OCI-LY7 (cell line): ENCODE measurements around the gene UBTD2. TPM values are rescaled to one million over a fixed set of nuclear protein-coding genes. Genes with fewer than 3 reads are reported as not detected.

ENCODE experiments used
- BruUV-seq: library from RNA; stranded (reverse); fragments of 400-500 nt; replicated peaks from 2 replicates; lab custom pipeline; 2021; lab: Mats Ljungman, UMichigan
- CTCF ChIA-PET: fragments of 300-600 bp; sonication (Branson Sonifier 250); formaldehyde crosslinking; loops from one replicate; lab custom pipeline; 2022; ENCODE audit warnings: antibody characterized with exemption; ENCODE audit not compliant: unreplicated experiment; lab: Charles Lee
- POLR2A ChIA-PET: fragments of 300-600 bp; sonication (Branson Sonifier 250); formaldehyde crosslinking; loops from one replicate; lab custom pipeline; 2022; ENCODE audit warnings: antibody characterized with exemption; lab: Charles Lee
- DNase-seq: peaks from one replicate; pipeline ENCODE4 v3.0.0-alpha.2; 2015; ENCODE audit warnings: low spot score
- H2AFZ ChIP-seq: fragments of 200-600 bp; sonication (generic), shearing (Covaris generic); 2 replicates; pipeline ENCODE4 v1.6.1; 2014; ENCODE audit warnings: mild to moderate bottlenecking, antibody characterized with exemption, low read length, moderate library complexity
- H3K27ac ChIP-seq: fragments of 200-600 bp; sonication (generic); 2 replicates; pipeline ENCODE4 v1.5.1; 2014; ENCODE audit warnings: mixed run types, low read depth, mild to moderate bottlenecking, moderate library complexity, low read length, inconsistent platforms; ENCODE audit not compliant: poor library complexity, severe bottlenecking
- H3K36me3 ChIP-seq: fragments of 200-600 bp; sonication (generic); 2 replicates; pipeline ENCODE4 v1.6.1; 2014; ENCODE audit warnings: mild to moderate bottlenecking, antibody characterized with exemption, low read length, moderate library complexity, mixed read lengths; ENCODE audit not compliant: insufficient read depth
- H3K4me1 ChIP-seq: fragments of 200-600 bp; sonication (generic); 2 replicates; pipeline ENCODE4 v1.5.1; 2014; ENCODE audit warnings: mild to moderate bottlenecking, low read length; ENCODE audit not compliant: insufficient read depth, poor library complexity, severe bottlenecking
- H3K4me2 ChIP-seq: fragments of 200-600 bp; sonication (generic); 2 replicates; pipeline ENCODE4 v1.6.1; 2014; ENCODE audit warnings: mild to moderate bottlenecking, low read length
- H3K4me3 ChIP-seq: fragments of 200-600 bp; sonication (generic); 2 replicates; pipeline ENCODE4 v1.5.1; 2014; ENCODE audit warnings: mild to moderate bottlenecking, low read depth, low read length; ENCODE audit not compliant: poor library complexity, severe bottlenecking
- H3K79me2 ChIP-seq: fragments of 200-600 bp; sonication (generic); 2 replicates; pipeline ENCODE4 v1.6.1; 2016; ENCODE audit warnings: low read depth, mild to moderate bottlenecking, low read length, moderate library complexity, mixed read lengths; ENCODE audit not compliant: insufficient read depth
- H3K9me2 ChIP-seq: fragments of 200-600 bp; sonication (generic); 2 replicates; pipeline ENCODE4 v1.6.1; 2016; ENCODE audit warnings: mild to moderate bottlenecking, low read length, mixed read lengths; ENCODE audit not compliant: insufficient read depth
- H3K9me3 ChIP-seq: fragments of 200-600 bp; sonication (generic); 2 replicates; pipeline ENCODE4 v1.6.1; 2014; ENCODE audit warnings: mild to moderate bottlenecking, mixed run types, low read length, mixed read lengths
- H4K20me1 ChIP-seq: fragments of 200-600 bp; sonication (generic); 2 replicates; pipeline ENCODE4 v1.6.1; 2014; ENCODE audit warnings: mild to moderate bottlenecking, antibody characterized with exemption, low read length, moderate library complexity, mixed read lengths; ENCODE audit not compliant: insufficient read depth
- EZH2phosphoT487 ChIP-seq: fragments of 200-600 bp; sonication (generic); IDR thresholded peaks from 2 replicates; pipeline ENCODE4 v1.6.1; 2018; ENCODE audit warnings: low read depth, borderline replicate concordance, mild to moderate bottlenecking, mixed run types, antibody characterized with exemption, low read length, moderate library complexity, mixed read lengths
- intact Hi-C: fragments of 100-400 bp; cut with micrococcal nuclease; formaldehyde crosslinking; loops from one replicate; pipeline ENCODE4 v1.10.0; 2022; ENCODE audit not compliant: unreplicated experiment
- total RNA-seq, 2 experiments: library from RNA; depleted of rRNA in 1 of 2; stranded (reverse); fragments of >200 nt in 1 of 2; shearing (Covaris generic) in 1 of 2; gene quantifications; 2 replicates each; pipeline ENCODE4 v1.2.3, GENCODE V29; 2014 to 2022
- TF ChIP-seq, protein P1 (sequence below): fragments of 200-600 bp; sonication (generic); conservative IDR thresholded peaks from 2 replicates; pipeline ENCODE4 v1.5.1; 2014; ENCODE audit warnings: mild to moderate bottlenecking, antibody characterized with exemption, low read length, moderate library complexity, mixed read lengths

The UBTD2 gene
- total RNA-seq, 2 experiments from 2014 or later = 16.0 to 19.8 TPM

DNA sequence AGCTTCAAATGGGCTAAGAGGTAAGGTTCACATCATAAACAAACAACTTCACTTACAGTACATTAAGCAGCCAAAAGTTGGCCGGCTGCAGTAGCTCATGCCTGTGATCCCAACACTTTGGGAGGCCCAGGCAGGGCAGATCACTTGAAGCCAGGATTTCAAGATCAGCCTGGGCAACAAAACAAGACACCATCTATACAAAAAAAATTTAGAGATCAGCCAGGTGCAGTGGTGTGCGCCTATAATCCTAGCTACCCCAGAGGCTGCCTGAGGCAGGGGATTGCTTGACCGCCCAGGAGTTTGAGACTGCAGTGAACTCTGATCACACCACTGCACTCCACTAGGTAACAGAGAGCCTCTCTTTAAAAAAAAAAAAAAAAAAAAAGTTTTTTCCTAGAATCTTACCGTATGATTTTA lies 16.9 kb downstream of the UBTD2 start:
- no peak for DNase-seq
- no TSS peak for BruUV-seq
- Histone ChIP-seq H4K20me1 (peaks cover 3% of the 10 kb centered on the region; the same call in 1 of the 2 replicates), H3K36me3 (peaks cover 5% of the 10 kb centered on the region; the same call in 1 of the 2 replicates), H2AFZ (no peak overlapping the region), H3K9me3 (no peaks in the 10 kb centered on the region), H3K4me3 (no peak overlapping the region), H3K27ac (no peak overlapping the region), H3K9me2 (no peaks in the 10 kb centered on the region), H3K79me2 (peaks cover 23% of the 10 kb centered on the region; the same call in 1 of the 2 replicates), H3K4me2 (no peak overlapping the region), H3K4me1 (peaks cover 10% of the 10 kb centered on the region)
- ChIA-PET POLR2A (interaction anchor here (0.7 to 1.6 kb wide), 2 partner anchors 16 to 201 kb away, joined by 3 to 10 read pairs; no protein-coding TSS in a partner anchor), CTCF (interaction anchor here (0.6 kb wide), 1 partner anchor 125 kb away, joined by 5 read pairs; no protein-coding TSS in a partner anchor)
- intact Hi-C loops = no loop called here
- TF ChIP-seq EZH2phosphoT487 = no peak
- TF ChIP-seq, protein P1, sequence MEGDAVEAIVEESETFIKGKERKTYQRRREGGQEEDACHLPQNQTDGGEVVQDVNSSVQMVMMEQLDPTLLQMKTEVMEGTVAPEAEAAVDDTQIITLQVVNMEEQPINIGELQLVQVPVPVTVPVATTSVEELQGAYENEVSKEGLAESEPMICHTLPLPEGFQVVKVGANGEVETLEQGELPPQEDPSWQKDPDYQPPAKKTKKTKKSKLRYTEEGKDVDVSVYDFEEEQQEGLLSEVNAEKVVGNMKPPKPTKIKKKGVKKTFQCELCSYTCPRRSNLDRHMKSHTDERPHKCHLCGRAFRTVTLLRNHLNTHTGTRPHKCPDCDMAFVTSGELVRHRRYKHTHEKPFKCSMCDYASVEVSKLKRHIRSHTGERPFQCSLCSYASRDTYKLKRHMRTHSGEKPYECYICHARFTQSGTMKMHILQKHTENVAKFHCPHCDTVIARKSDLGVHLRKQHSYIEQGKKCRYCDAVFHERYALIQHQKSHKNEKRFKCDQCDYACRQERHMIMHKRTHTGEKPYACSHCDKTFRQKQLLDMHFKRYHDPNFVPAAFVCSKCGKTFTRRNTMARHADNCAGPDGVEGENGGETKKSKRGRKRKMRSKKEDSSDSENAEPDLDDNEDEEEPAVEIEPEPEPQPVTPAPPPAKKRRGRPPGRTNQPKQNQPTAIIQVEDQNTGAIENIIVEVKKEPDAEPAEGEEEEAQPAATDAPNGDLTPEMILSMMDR = no peak

DNA sequence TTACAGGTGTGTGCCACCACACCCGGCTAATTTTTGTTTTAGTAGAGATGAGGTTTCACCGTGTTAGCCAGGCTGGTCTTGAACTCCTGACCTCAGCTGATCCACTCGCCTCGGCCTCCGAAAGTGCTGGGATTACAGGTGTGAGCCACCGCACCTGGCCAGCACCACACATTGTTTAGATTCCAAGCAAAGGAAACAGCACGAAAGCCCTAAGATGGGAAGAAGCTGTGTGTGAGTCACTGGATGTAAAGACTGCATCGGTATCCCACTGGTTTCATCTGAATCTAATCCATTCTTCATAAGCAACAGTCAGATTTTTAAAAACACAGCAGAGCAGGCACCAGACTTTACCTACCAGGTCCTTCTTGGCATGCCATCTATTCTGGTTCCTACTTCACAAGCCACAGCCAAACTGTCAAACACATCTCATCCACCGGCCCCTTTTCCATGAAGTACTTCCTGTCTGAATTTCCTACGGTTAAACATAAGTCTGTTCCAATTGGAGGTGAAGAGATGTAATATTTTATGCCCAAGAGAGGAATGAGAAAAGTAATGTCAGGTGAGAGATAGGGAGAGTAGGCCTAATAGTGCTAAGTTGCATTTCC lies 17.4 kb downstream of the UBTD2 start:
- no peak overlapping the region for H3K4me3 ChIP-seq
- peaks cover 5% of the 10 kb centered on the region; the same call in 1 of the 2 replicates for H3K36me3 ChIP-seq
- no peak overlapping the region for H2AFZ ChIP-seq
- peaks cover 5% of the 10 kb centered on the region for H3K4me1 ChIP-seq
- no peak overlapping the region for H3K27ac ChIP-seq
- DNase-seq = no peak
- no peak for TF ChIP-seq EZH2phosphoT487
- TF ChIP-seq, protein P1 = no peak
- no peak overlapping the region for H3K4me2 ChIP-seq
- CTCF ChIA-PET = interaction anchor here (0.6 kb wide), 1 partner anchor 125 kb away, joined by 5 read pairs; no protein-coding TSS in a partner anchor
- POLR2A ChIA-PET = interaction anchor here (0.7 kb wide), 1 partner anchor 40 kb away, joined by 3 read pairs; no protein-coding TSS in a partner anchor
- H3K79me2 ChIP-seq = peaks cover 19% of the 10 kb centered on the region; the same call in 1 of the 2 replicates
- intact Hi-C loops = no loop called here
- no peaks in the 10 kb centered on the region for H3K9me3 ChIP-seq
- no peaks in the 10 kb centered on the region for H3K9me2 ChIP-seq
- H4K20me1 ChIP-seq = no peaks in the 10 kb centered on the region
- no TSS peak for BruUV-seq

DNA sequence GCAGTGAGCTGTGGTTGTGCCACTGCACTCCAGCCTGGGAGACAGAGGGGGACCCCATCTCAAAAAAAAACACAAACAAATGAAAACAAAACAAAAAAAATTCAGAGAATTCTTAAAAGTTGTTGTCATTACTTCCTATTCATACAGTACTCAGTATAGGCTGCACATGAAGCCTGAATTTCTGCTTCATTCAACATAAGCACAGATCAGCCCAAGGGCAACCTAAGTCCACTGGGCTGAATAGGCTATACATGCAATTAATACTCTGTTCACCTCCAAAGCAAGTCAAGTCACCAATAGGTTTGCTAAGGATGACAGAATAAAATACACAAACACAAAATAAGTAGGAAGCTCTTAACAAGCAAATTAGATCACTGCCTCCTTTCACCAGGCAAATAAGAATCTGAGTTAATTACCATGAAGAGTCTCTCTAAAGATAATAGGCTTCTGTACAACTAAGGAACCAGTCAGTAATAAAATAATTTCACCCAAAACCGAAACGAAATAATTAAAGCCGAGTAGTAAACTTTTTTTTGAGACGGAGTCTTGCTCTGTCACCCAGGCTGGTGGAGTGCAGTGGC lies 18.7 kb downstream of the UBTD2 start:
- POLR2A ChIA-PET = no interaction called here
- CTCF ChIA-PET = no interaction called here
- Histone ChIP-seq H2AFZ (no peak overlapping the region), H3K4me1 (no peaks in the 10 kb centered on the region), H4K20me1 (no peaks in the 10 kb centered on the region; the same call in 1 of the 2 replicates), H3K27ac (no peak overlapping the region), H3K9me2 (no peaks in the 10 kb centered on the region), H3K36me3 (peaks cover 5% of the 10 kb centered on the region; the same call in 1 of the 2 replicates), H3K4me2 (no peak overlapping the region), H3K79me2 (peaks cover 20% of the 10 kb centered on the region; the same call in 1 of the 2 replicates), H3K9me3 (no peaks in the 10 kb centered on the region), H3K4me3 (no peak overlapping the region)
- BruUV-seq = no TSS peak
- TF ChIP-seq, protein P1 = no peak
- intact Hi-C loops = no loop called here
- DNase-seq = no peak
